ENCODE measurements around the gene ASAP2. TPM values are rescaled to one million over a fixed set of nuclear protein-coding genes. Genes with fewer than 3 reads are reported as not detected.

The ASAP2 gene
- total RNA-seq, 4 donors from 2014 or later, result 22.0 to 54.6 (median 30.0) TPM

- TF ChIP-seq POLR2A (IDR thresholded peaks at IDR 0.05) (no peak), POLR2AphosphoS5 (IDR thresholded peaks at IDR 0.05) (no peak), CTCF (IDR thresholded peaks at IDR 0.05) (no peak)
- DNase-seq (ENCODE audit: low spot score in 2 of 2), result no peak
- no peak overlapping the region for H3K27ac ChIP-seq
- H3K27me3 ChIP-seq, result no peaks in the 10 kb centered on the region
- peaks cover 11% of the 10 kb centered on the region for H3K4me1 ChIP-seq
- H3K9me3 ChIP-seq, result no peaks in the 10 kb centered on the region
- 93% methylated on average over 8 of the region's 8 CpGs for WGBS
- H3K4me3 ChIP-seq, result no peak overlapping the region
- H3K36me3 ChIP-seq, result peaks cover 23% of the 10 kb centered on the region
Measured at GRCh38 chr2:9337901-9338300, 131.3 kb downstream of the ASAP2 start.

- 90% methylated on average over 12 of the region's 12 CpGs for WGBS
- H3K36me3 ChIP-seq, result peaks cover 27% of the 10 kb centered on the region
- DNase-seq (ENCODE audit: low spot score in 2 of 2), result no peak
Measured at GRCh38 chr2:9341337-9341887, 134.8 kb downstream of the ASAP2 start.

GRCh38 chr2:9342659-9343058 lies 136.0 kb downstream of the ASAP2 start:
- no peak for DNase-seq (ENCODE audit: low spot score in 2 of 2)
- H3K27me3 ChIP-seq, result no peaks in the 10 kb centered on the region
- no peak overlapping the region for H3K4me3 ChIP-seq
- H3K27ac ChIP-seq, result no peak overlapping the region
- TF ChIP-seq CTCF (IDR thresholded peaks at IDR 0.05) (no peak), POLR2AphosphoS5 (IDR thresholded peaks at IDR 0.05) (no peak), POLR2A (IDR thresholded peaks at IDR 0.05) (no peak)
- H3K36me3 ChIP-seq, result peaks cover 27% of the 10 kb centered on the region
- WGBS, result 99% methylated on average over 8 of the region's 8 CpGs
- peaks cover 8% of the 10 kb centered on the region for H3K4me1 ChIP-seq
- no peaks in the 10 kb centered on the region for H3K9me3 ChIP-seq

More at GRCh38 chr2:9341337-9341887, 134.8 kb downstream of the ASAP2 start:
- Histone ChIP-seq H3K4me3 (no peak overlapping the region), H3K27me3 (no peaks in the 10 kb centered on the region), H3K9me3 (no peaks in the 10 kb centered on the region), H3K4me1 (peaks cover 12% of the 10 kb centered on the region), H3K27ac (no peak overlapping the region)
- TF ChIP-seq CTCF (IDR thresholded peaks at IDR 0.05) (no peak), POLR2A (IDR thresholded peaks at IDR 0.05) (no peak), POLR2AphosphoS5 (IDR thresholded peaks at IDR 0.05) (no peak), EP300 (IDR thresholded peaks at IDR 0.05) (no peak)

- 96% methylated on average over 7 of the region's 7 CpGs for WGBS
- Histone ChIP-seq H3K4me1 (peaks cover 8% of the 10 kb centered on the region), H3K36me3 (peaks cover 27% of the 10 kb centered on the region), H3K27me3 (no peaks in the 10 kb centered on the region), H3K27ac (no peak overlapping the region), H3K9me3 (no peaks in the 10 kb centered on the region), H3K4me3 (no peak overlapping the region)
- TF ChIP-seq EP300 (IDR thresholded peaks at IDR 0.05) (no peak), POLR2A (IDR thresholded peaks at IDR 0.05) (no peak), POLR2AphosphoS5 (IDR thresholded peaks at IDR 0.05) (no peak), CTCF (IDR thresholded peaks at IDR 0.05) (no peak)
- DNase-seq (ENCODE audit: low spot score in 2 of 2), result no peak
Measured at GRCh38 chr2:9343524-9343923, 136.9 kb downstream of the ASAP2 start.

GRCh38 chr2:9344434-9344833 lies 137.8 kb downstream of the ASAP2 start:
- H3K27me3 ChIP-seq, result no peaks in the 10 kb centered on the region
- no peak overlapping the region for H3K27ac ChIP-seq
- 95% methylated on average over 10 of the region's 10 CpGs for WGBS
- H3K4me3 ChIP-seq, result no peak overlapping the region
- H3K36me3 ChIP-seq, result peaks cover 27% of the 10 kb centered on the region
- DNase-seq (ENCODE audit: low spot score in 2 of 2), result no peak
- peaks cover 8% of the 10 kb centered on the region for H3K4me1 ChIP-seq
- no peak for TF ChIP-seq POLR2A (IDR thresholded peaks at IDR 0.05)
- TF ChIP-seq POLR2AphosphoS5 (IDR thresholded peaks at IDR 0.05), result no peak
- TF ChIP-seq CTCF (IDR thresholded peaks at IDR 0.05), result no peak
- TF ChIP-seq EP300 (IDR thresholded peaks at IDR 0.05), result no peak
- H3K9me3 ChIP-seq, result no peaks in the 10 kb centered on the region

Measured in suprapubic skin (tissue), 4 donors.